ENCODE data around the gene ARHGEF7.
A peak's percentile ranks its signal among the peaks of the same experiment; 100 is the strongest.

The ARHGEF7 gene

DNA sequence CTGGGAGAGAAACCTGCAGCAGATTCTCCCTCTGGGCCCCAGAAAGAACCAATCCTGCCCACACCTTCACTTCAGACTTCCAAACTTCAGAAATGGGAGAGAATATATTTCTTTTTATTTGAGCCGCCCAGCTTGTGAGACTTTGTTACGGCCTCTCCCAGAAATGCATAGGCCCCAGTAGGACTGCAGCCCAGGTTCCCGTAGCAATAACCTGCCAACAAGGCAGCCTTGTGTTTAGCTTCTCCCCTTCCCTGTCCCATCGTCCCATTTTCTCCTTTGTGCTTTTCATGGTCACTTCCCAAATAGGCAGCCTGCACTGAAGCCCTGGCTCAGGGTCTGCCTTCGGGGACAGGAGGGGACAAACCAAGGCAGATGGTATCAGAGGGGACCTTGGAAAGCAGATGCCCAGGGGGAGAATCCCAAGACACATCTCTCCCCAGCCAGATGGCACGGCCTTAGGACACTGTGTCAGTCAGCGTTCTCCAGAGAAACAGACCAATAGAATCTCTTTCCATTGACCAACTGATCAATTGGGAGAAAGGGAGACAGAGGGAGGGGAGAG lies 3.7 kb upstream of the ARHGEF7 start:
- DNase-seq (ENCODE audit: low spot score), result no peak

DNA sequence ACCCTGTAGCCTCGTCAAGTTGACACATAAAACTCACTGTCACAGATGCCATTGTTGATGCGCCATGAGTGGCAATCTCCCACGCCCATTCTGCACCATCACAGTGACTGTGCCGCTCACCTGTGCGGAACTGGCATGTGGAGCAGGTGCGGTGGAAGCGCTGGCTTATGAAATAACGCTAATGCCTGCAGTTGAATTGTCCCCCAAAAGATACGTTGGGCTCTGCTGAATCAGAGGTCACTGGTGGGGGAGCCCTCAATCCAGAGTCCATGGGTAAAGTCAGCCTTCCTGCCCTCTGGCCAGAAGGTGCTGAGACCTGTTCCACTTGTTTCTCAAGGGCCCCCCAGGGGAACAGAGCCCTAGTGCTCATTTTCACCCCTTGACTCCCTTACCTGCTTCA lies 2.9 kb upstream of the ARHGEF7 start:
- no peak for DNase-seq (ENCODE audit: low spot score)

GRCh38 chr13:111114362-111115060 lies 599 bp upstream of the ARHGEF7 start:
- DNase-seq (ENCODE audit: low spot score), result peak; percentile 37

DNA sequence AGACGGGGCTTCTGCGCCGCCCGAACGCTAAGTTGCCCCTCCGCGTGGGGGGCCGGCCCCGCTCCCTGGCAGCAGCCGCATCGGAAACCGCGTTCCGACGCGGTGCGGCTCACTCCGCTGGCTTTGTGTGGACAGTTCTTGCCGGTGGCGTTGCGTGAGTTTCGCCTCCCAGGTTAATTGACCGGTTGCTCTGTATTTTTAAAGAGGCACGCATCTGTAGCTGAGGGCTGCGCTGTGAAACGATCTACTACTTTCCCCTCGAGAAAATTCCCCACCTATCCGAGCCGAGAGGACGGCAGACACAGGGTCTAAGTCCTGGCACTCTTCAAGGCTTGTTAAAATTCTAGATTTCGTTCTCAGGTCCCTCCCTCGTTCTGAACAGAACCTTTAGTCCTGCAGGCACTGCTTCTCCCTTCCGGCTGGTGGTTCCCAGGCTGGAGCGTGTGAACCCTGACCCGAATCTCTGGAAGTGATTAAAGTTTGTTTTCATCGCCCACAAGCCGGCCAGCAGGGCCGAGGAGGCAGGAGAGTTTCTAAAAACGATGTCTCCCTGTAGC lies 933 bp downstream of the ARHGEF7 start:
- peak; percentile 18 for DNase-seq (ENCODE audit: low spot score)

- DNase-seq (ENCODE audit: low spot score), result no peak
Measured at GRCh38 chr13:111116856-111117255, 1.7 kb downstream of the ARHGEF7 start.

- no peak for DNase-seq (ENCODE audit: low spot score)
Measured at GRCh38 chr13:111117289-111117688, 2.2 kb downstream of the ARHGEF7 start.

- DNase-seq (ENCODE audit: low spot score), result no peak
Measured at GRCh38 chr13:111117961-111118360, 2.9 kb downstream of the ARHGEF7 start.

DNA sequence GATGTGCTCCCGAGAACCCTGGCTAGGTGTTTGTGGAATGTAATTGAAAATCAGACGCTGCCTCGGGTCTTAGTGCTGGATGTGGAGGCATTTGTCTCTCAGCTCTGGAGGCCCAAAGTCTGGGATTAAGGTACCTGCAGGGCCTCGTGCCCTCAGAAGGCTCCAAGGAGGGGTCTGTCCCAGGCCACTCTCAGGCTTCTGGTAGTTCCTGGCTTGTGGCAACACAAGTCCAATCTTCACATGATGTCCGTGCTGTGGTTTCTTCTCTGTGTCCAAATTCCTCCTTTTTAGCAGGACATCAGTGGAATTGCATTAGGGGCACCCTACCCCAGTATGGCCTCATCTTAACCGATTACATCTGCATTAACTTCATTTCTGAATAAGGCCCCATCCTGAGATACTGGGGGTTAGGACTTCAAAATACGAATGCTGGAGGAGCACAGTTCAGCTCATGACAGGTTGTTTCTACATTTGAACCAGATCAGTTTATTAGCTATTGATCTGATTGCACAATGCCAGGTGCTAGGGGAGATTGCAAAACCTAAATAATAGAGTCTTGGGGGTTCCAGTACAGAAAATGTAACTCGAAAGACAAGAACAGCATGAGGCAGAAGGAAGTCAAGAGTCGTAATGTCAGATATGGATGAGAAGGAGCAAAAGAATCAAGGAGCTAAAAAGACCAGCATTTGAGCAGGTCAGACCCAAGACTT lies 3.9 kb downstream of the ARHGEF7 start:
- DNase-seq (ENCODE audit: low spot score), result no peak

DNA sequence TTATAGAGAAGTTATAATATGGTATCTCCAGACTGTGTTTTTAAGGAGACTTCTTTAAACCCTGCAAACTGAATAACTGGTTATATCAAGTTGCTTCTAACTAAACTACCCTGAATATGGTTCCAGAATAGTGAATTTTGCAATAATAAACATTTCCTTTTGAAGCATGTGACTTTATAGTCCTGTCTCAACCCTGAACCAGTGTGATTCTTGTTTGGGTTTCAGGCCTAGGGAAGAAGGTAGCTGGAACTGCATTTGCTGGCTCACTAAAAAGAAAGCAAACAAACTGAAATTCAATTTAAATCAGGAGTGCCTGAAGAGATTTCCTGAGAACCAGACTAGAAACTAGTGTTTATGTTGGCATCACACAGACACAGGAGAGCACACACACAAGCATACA lies 4.9 kb downstream of the ARHGEF7 start:
- no peak for DNase-seq (ENCODE audit: low spot score)

GRCh38 chr13:111120422-111120821 lies 5.3 kb downstream of the ARHGEF7 start:
- DNase-seq (ENCODE audit: low spot score), result no peak

- DNase-seq (ENCODE audit: low spot score), result no peak
Measured at GRCh38 chr13:111120913-111121312, 5.8 kb downstream of the ARHGEF7 start.

DNA sequence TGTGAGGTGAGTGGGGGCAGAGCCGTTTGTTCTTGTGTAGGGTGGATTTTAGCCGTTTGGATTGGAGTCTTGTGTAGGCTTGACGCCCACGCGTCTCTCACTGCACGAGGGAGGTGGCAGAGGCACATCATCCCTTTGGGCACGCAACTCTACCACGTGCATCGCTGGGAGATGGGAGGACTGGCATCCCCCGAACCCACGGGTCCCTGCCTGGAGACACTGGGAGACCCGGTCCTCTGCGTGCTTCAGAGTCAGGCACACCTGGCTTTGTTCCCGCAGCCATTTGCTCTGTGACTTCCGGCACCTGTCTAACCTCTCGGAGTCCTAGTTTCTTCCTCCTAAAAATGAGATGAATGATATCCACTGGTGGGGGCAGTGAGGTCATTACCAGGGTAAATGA lies 6.4 kb downstream of the ARHGEF7 start:
- DNase-seq (ENCODE audit: low spot score), result no peak

- no peak for DNase-seq (ENCODE audit: low spot score)
Measured at GRCh38 chr13:111122056-111122455, 6.9 kb downstream of the ARHGEF7 start.

DNA sequence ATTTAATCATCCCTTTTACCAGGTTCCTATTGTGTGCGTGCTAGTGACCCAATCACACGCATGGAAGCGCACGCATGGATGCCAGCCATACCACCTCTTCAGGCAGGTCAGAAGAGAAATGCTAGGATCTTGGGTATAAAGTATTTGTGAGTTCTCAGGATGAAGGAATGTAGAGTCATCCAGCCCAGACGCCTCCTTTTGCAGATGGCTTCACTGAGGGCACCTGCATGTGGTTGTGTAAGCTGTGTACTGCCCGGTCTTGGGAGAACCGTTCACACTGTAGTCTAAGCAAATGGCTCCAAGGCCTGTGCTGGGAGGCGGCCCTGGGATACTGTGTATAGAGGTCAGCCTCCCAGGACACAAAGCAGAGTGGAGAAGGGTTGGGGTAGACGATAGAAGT lies 7.5 kb downstream of the ARHGEF7 start:
- DNase-seq (ENCODE audit: low spot score), result no peak

DNA sequence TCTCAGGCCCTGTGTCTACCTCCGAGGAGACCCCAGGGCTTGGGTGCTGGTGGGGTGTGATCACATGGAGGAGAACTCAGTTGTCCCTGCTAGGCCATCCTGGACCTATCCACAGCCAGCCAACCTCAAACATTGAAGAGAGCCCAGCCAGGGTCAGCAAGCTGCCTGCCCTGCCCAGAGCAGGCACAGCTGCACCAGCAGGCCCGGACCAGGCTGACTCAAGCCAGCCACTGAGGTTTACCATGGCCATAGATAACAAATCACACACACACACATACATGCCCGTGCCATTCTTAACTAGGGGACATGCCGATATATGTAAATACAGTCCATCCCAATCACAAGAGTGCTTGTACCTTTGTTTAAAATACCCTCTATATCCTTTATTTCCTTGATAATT lies 8.1 kb downstream of the ARHGEF7 start:
- no peak for DNase-seq (ENCODE audit: low spot score)

DNA sequence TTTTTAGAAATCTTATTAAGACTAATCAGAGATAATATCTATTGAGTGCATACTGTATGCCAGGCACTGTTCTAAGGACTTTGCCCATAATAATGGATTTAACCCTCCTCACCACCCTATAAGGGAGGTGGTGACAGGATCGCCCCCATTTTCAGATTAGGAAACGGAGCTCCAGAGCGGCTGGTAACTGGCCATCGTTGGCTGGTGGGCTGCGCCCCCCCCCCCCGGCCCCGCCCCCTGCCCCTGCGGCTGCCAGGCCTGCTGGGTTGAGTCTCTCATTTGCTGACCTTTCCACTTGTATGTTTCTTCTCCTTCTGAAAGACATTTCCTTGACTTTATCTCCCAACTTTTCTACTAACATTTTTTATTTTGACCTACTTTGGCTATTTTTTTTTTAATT lies 8.5 kb downstream of the ARHGEF7 start:
- DNase-seq (ENCODE audit: low spot score), result no peak

DNA sequence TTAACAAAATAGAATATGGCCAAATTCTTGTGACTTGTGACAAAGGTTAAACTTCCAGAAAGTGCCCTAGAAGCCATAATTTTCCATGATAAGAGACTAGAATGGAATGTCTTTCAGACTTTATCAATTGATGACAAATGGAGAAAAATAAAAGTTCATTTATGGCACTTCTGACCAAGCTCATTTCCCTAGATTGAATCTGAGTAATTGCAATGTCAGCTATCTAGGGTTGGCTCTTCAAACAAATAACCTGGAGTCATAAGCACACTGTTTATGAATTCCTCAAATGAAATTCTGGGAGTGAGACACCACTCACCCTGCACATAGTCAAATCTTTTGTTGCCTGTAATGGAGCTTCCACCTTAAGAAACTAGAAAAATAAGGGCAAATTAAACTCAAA lies 11.4 kb downstream of the ARHGEF7 start:
- no peak for DNase-seq (ENCODE audit: low spot score)

DNA sequence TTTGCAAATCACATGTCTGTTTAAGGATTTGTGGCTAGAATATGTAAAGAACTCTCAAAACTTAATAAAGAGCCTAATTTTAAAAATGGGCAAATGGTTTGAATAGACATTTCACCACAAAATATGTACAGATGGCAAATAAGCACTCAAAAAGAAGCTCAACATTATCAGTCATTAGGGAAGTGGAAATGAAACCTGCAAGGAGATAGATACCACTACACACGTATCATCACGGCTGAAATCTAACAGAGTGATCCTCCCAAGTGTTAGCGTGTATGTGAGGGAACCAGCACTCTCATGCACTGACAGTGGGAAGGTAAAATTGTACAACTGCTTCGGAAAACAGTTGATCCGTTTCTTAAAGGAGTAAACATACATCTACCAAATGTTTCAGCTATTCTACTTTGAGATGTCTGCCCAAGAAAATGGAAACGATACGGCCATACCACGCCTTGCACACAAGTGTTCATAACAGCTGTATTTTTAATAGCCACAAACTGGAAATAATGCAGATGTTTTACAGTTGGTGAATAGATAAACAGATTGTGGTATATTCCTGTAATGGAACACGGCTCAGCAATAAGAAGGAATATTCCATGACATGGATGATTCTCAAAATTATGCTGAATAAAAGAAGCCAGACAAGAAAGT lies 14.5 kb downstream of the ARHGEF7 start:
- DNase-seq (ENCODE audit: low spot score), result no peak

- DNase-seq (ENCODE audit: low spot score), result no peak
Measured at GRCh38 chr13:111130116-111130508, 15.0 kb downstream of the ARHGEF7 start.

DNA sequence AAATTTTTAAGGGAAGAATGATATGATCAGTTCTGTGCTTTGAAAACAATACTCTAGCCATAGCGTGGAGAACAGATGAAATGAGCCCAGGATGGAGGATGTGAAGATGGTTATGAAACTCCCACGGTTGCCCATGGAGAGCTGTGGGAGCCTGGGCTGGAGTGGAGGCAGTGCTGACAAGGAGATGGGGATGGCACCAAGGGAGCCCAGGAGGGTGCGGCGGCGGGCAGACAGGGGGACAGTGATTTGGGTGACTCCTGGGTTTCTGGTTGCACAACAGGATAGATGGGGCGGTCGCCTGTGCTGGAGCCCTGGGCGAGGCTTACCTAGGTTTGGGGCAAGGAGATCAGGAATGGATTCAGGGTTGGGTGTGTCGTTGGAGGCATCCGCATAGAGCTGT lies 15.9 kb downstream of the ARHGEF7 start:
- DNase-seq (ENCODE audit: low spot score), result no peak

DNA sequence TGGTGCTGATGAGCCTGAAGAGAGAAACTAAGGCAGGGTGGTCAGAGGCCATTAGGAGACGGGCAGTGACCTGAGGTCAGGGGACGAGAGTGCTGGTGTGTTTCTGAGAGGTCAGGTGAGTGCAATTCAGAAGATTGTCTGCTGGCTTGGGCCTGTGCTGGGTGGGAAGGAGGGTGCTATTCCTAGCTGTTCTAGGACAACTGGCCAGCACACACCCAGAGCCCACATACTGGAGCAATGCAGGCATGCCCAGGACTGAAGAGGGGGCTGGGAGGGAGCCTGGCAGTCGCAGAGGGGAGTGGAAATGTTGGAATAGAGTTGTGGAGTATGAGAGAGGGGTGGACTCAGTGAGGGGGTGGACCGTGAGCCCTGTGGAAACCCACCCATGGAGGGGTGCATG lies 16.5 kb downstream of the ARHGEF7 start:
- DNase-seq (ENCODE audit: low spot score), result no peak

- DNase-seq (ENCODE audit: low spot score), result no peak
Measured at GRCh38 chr13:111132948-111133347, 17.8 kb downstream of the ARHGEF7 start.

GRCh38 chr13:111139452-111139851 lies 24.3 kb downstream of the ARHGEF7 start:
- DNase-seq (ENCODE audit: low spot score), result no peak

Measured in SW480 (cell line).